Measurements from ENCODE around the gene PARP14.

PARP14 gene

DNA sequence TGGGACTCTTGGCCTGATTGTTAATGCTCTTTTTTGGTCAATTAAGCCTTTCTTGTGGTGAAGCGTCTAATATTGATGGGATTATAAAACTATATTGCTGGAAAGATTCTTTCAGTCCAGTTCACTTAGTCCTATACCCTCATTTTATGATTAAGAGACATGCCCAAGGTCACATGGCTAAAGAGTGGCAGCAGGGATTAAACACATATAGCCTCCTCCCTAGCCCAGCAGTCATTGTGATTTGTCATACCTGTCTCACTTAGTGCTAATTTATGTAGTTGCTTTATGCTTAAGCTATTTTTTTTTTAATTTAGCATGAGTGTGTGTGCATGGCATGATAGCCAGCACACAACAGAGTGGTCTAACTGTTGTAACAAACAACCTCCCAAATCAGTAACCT is 9.5 kb downstream of the PARP14 start:
- TF ChIP-seq, protein P1, sequence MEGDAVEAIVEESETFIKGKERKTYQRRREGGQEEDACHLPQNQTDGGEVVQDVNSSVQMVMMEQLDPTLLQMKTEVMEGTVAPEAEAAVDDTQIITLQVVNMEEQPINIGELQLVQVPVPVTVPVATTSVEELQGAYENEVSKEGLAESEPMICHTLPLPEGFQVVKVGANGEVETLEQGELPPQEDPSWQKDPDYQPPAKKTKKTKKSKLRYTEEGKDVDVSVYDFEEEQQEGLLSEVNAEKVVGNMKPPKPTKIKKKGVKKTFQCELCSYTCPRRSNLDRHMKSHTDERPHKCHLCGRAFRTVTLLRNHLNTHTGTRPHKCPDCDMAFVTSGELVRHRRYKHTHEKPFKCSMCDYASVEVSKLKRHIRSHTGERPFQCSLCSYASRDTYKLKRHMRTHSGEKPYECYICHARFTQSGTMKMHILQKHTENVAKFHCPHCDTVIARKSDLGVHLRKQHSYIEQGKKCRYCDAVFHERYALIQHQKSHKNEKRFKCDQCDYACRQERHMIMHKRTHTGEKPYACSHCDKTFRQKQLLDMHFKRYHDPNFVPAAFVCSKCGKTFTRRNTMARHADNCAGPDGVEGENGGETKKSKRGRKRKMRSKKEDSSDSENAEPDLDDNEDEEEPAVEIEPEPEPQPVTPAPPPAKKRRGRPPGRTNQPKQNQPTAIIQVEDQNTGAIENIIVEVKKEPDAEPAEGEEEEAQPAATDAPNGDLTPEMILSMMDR (IDR thresholded peaks at IDR 0.05), result no peak
- no peaks in the 10 kb centered on the region for H3K9me3 ChIP-seq
- peaks cover 59% of the 10 kb centered on the region for H3K36me3 ChIP-seq
- H3K4me3 ChIP-seq (ENCODE audit: low read depth in 1 of 2, low read length in 1 of 2), result no peak overlapping the region
- H3K27ac ChIP-seq, result no peak overlapping the region
- no peaks in the 10 kb centered on the region for H3K27me3 ChIP-seq
- no peaks in the 10 kb centered on the region for H3K4me1 ChIP-seq (ENCODE audit: control insufficient read depth in 1 of 2, insufficient read depth in 1 of 2, low read depth in 1 of 2, low read length in 1 of 2)

DNA sequence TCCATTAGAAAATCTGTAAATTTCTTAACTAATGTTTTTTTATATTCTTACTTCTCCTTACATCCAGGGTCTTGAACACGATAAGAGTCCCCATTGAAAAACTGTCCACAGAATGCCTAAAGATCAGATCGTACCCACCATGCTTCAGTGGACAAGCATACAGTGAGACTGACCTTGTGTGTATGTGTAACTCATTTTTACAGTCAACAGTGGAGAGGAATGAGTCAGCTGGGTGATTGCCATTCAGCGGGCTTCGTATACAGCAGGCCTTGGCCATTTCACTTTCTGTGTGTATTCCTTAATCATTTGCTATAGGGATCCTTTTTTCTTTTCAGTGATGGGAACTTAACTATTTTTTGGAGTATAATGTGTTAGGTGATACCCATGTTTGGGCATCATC is 10.6 kb downstream of the PARP14 start:
- Histone ChIP-seq H3K27ac (no peak overlapping the region), H3K4me3 (ENCODE audit: low read depth in 1 of 2, low read length in 1 of 2) (no peak overlapping the region), H3K4me1 (ENCODE audit: control insufficient read depth in 1 of 2, insufficient read depth in 1 of 2, low read depth in 1 of 2, low read length in 1 of 2) (no peaks in the 10 kb centered on the region), H3K36me3 (peaks cover 61% of the 10 kb centered on the region), H3K27me3 (no peaks in the 10 kb centered on the region), H3K9me3 (no peaks in the 10 kb centered on the region)
- TF ChIP-seq, protein P1 (IDR thresholded peaks at IDR 0.05), result no peak

DNA sequence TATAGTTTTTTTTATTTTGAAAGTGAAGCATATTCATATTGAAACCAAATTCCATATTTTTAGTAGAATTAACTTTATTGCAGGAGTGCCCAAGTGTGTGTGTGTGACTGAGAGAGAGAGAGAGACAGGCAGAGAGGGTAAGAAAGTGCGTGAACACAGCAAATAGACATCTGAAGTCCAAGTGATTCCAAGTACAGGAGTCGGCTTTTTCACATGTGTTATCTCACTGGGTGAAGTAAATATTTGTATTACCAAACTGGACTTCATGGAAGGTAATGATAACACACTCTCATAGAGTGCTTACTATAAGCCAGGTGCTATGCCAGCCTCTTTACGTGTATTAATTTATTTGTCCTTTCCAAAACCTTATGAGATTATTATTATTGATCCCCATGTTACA is 12.0 kb downstream of the PARP14 start:
- peaks cover 61% of the 10 kb centered on the region for H3K36me3 ChIP-seq
- TF ChIP-seq, protein P1 (IDR thresholded peaks at IDR 0.05), result no peak
- H3K27me3 ChIP-seq, result no peaks in the 10 kb centered on the region
- H3K9me3 ChIP-seq, result no peaks in the 10 kb centered on the region
- no peaks in the 10 kb centered on the region for H3K4me1 ChIP-seq (ENCODE audit: control insufficient read depth in 1 of 2, insufficient read depth in 1 of 2, low read depth in 1 of 2, low read length in 1 of 2)
- no peak overlapping the region for H3K4me3 ChIP-seq (ENCODE audit: low read depth in 1 of 2, low read length in 1 of 2)
- no peak overlapping the region for H3K27ac ChIP-seq

DNA sequence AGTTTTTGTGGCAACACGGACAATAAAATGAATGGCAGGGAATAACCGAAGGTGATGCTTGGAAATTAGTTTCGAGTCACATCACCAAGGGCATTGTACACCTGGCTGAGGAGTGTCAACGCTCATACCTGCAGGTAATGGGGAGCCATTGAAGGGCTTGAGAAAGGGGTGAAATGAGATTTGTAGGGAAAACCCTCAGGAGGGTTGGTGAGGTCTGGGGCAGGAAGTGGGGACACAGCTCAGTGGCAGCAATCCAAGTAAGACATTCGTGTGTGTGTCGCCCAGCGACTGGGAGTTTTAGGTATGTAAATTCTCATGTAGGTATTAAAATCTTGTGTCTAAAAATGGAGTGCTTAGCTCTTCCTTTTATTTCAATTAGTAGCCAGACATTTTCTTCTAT is 14.3 kb downstream of the PARP14 start:
- H3K36me3 ChIP-seq, result peaks cover 80% of the 10 kb centered on the region
- H3K4me3 ChIP-seq (ENCODE audit: low read depth in 1 of 2, low read length in 1 of 2), result no peak overlapping the region
- TF ChIP-seq, protein P1 (IDR thresholded peaks at IDR 0.05), result no peak
- no peak overlapping the region for H3K27ac ChIP-seq
- no peaks in the 10 kb centered on the region for H3K4me1 ChIP-seq (ENCODE audit: control insufficient read depth in 1 of 2, insufficient read depth in 1 of 2, low read depth in 1 of 2, low read length in 1 of 2)
- no peaks in the 10 kb centered on the region for H3K27me3 ChIP-seq
- no peaks in the 10 kb centered on the region for H3K9me3 ChIP-seq

DNA sequence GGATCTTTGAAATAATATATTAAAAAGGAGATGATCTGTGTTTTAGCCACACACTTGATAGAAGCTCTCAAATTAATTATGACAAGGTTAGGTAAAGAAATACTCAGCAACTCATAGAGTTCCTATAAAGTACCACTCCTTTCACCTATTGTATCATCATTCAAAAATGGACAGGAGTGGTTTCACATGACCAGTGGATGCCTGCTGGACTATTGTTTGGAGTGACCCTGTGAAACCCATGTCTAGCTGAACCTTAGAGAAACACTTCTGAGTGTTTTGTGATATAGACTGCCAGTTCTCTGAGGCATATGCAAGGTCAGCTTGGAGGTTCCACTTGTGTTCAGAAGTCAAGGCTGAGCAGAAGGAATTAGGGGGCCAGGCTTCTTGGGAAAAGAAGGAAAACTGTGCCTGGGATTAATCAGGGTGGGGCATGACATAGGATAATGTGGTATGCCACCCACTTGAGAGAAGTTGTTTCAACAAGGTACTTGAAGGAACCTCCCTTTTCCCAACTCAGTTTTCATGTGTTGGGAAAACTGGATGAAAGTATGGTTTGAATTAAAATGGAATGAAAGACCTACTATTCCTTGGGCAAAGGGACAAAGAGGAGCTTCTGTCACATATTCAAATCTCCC is 15.4 kb downstream of the PARP14 start:
- Histone ChIP-seq H3K9me3 (no peaks in the 10 kb centered on the region), H3K4me1 (ENCODE audit: control insufficient read depth in 1 of 2, insufficient read depth in 1 of 2, low read depth in 1 of 2, low read length in 1 of 2) (no peaks in the 10 kb centered on the region), H3K4me3 (ENCODE audit: low read depth in 1 of 2, low read length in 1 of 2) (no peak overlapping the region), H3K27ac (no peak overlapping the region), H3K36me3 (peaks cover 91% of the 10 kb centered on the region), H3K27me3 (no peaks in the 10 kb centered on the region)
- TF ChIP-seq, protein P1 (IDR thresholded peaks at IDR 0.05), result no peak
